WERI-Rb-1 (cell line): ENCODE results near the gene PRSS38.

Experiments used
- DNase-seq: peaks from one replicate; pipeline ENCODE4 v3.0.0-alpha.2; 2020
- H3K27ac ChIP-seq: fragments of 250-450 bp; sonication (Bioruptor Pico); 2 replicates; pipeline ENCODE4 v1.5.1; 2020; ENCODE audit warnings: mild to moderate bottlenecking, moderate library complexity
- H3K27me3 ChIP-seq: fragments of 250-450 bp; sonication (Bioruptor Pico); 2 replicates; pipeline ENCODE4 v1.5.1; 2021; ENCODE audit warnings: mild to moderate bottlenecking, low read depth, moderate library complexity; ENCODE audit not compliant: insufficient read depth, severe bottlenecking
- H3K36me3 ChIP-seq: fragments of 250-450 bp; sonication (Bioruptor Pico); 2 replicates; pipeline ENCODE4 v1.5.1; 2020; ENCODE audit warnings: mild to moderate bottlenecking, moderate library complexity
- H3K4me3 ChIP-seq: 2 replicates; pipeline ENCODE4 v1.5.1; 2011; ENCODE audit warnings: low read depth, mild to moderate bottlenecking, control low read depth, low read length
- H3K9me3 ChIP-seq: fragments of 250-450 bp; sonication (Bioruptor Pico); 2 replicates; pipeline ENCODE4 v1.5.1; 2021; ENCODE audit warnings: mild to moderate bottlenecking, moderate library complexity; ENCODE audit not compliant: severe bottlenecking
- TF ChIP-seq, protein P1 (sequence below): IDR thresholded peaks from 2 replicates; pipeline ENCODE4 v1.5.1; 2011; ENCODE audit warnings: low read depth, mild to moderate bottlenecking, control low read depth, inconsistent platforms, low read length

The PRSS38 gene

DNA sequence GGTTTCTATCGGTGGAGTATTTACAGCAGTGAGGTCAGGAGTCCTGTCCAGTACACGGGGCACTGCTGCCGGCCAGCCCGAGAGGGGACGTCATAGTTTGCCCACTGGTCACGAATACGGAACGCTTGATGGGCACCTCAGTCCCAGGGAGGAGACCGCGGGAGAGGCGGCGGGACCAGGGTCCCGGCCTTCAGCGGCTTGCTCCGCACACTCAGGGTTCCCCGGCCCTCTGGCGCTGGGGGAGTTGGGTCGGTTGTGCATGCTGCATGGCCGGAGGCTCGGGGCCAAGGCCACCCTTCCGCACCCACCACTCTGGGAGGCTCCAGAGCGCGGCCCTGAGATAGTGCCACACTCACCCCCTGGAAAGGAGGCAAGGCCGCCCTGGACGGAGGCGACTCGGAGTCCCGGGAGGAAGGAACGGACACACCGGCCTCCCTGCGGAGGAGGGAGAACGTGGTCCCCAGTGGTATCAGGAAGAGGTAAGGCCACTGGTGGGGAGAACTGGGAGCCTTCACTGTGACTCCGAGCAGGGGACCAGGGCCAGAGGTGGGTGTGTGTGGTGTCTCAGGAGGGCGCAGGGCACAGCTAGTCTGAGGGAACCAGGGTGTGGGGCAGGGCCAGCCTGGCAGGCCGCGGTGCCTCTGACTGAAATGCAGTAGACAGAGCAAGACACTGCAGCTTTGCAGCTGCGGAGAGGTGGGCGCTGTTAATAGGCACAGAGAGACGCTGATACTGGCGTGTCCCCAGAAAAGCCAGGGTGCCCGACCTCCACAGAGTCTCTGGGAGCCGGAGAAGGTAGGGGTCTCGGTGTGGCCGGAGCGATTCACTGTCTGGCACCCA is 28.6 kb upstream of the PRSS38 start:
- no peaks in the 10 kb centered on the region for H3K9me3 ChIP-seq

DNA sequence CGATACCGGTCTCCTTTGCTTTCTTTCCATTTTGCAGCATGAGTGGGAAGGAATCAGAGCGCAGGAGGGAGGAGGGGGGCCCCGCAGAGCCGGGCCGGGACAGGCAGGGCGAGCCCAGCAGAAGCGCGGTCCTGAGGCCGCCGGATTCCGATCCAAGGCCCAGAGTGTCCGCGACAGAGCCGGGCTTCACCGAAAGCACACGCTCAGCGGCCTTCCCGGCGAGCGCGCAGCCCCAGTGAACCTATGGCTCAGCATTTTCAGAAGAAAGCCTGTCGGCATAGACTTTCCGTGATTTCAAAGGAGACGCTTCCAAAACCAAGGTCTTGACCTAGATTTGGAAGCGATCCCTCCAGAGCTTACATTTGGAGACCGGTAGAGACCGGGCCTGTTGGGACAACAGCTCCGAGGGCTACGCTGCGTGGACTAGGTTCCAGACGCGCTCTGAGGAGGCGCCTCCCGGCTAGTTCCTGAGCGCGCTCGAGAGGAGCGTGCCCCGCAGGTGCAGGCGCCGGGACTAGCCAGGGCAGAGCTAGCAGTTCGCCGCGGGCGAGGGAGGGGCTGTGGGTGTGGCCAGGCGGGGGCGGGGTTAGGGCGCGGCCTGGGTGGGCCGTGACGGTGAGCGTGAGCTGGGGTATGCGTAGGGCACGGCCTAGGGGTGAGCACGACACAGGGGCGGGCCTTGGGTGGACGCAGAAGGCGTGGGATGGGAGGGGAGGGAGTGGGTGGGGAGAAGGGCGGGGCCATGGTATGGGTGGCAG is 27.8 kb upstream of the PRSS38 start:
- Histone ChIP-seq H3K27me3 (no peaks in the 10 kb centered on the region), H3K9me3 (no peaks in the 10 kb centered on the region), H3K27ac (peak overlapping the region; percentile 50; the same call in 1 of the 2 replicates), H3K4me3 (peak overlapping the region; percentile 62), H3K36me3 (no peaks in the 10 kb centered on the region)
- peak; percentile 92 for DNase-seq
- TF ChIP-seq, protein P1, sequence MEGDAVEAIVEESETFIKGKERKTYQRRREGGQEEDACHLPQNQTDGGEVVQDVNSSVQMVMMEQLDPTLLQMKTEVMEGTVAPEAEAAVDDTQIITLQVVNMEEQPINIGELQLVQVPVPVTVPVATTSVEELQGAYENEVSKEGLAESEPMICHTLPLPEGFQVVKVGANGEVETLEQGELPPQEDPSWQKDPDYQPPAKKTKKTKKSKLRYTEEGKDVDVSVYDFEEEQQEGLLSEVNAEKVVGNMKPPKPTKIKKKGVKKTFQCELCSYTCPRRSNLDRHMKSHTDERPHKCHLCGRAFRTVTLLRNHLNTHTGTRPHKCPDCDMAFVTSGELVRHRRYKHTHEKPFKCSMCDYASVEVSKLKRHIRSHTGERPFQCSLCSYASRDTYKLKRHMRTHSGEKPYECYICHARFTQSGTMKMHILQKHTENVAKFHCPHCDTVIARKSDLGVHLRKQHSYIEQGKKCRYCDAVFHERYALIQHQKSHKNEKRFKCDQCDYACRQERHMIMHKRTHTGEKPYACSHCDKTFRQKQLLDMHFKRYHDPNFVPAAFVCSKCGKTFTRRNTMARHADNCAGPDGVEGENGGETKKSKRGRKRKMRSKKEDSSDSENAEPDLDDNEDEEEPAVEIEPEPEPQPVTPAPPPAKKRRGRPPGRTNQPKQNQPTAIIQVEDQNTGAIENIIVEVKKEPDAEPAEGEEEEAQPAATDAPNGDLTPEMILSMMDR = no peak

More for the DNA sequence above, 28.6 kb upstream of the PRSS38 start:
- Histone ChIP-seq H3K4me3 (peak overlapping the region; percentile 62), H3K36me3 (no peaks in the 10 kb centered on the region), H3K27me3 (no peaks in the 10 kb centered on the region), H3K27ac (no peak overlapping the region)
- TF ChIP-seq, protein P1 = no peak
- DNase-seq = no peak

DNA sequence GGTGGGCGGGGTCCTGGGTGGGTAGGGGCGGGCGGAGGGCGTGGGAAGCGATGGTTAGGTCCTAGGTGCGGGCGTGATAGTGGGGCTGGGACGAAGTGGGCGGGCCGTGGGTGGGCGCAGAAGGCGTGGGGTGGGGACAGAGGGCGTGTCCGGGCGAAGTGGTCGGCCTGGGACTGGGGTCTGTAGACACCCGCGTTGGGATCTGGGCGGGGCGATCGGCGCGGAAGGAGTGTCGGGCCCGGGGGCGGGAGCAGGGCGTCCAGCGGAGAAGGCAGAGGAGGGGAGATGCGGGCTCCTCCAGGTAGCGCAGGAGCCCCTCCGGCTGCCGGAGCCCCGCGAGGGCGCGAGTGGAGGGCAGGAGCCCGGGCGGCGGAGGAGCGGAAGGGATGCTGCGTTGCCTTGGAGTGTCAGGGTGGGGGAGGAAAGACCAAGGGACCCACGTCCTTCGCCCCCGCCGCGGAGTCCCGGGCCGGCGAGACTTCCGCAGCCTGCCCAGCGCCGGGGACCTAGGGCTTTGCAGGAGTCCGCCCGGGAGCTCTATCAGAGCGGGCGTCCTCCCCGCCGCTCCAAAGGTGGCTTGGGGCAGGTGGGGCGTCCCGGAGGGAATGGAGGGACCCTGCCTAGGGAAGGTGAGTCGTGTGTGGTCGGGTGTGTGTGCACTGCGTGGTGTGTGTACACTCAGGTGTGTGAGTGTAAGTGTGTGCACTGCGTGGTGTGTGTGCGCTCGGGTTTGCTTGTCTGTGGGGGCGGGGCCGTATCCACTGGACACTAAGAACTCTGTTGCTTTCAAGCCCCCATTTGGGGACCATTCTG is 27.0 kb upstream of the PRSS38 start:
- TF ChIP-seq, protein P1 = no peak
- DNase-seq = peak; percentile 77
- Histone ChIP-seq H3K27ac (no peak overlapping the region), H3K4me3 (peak overlapping the region; percentile 51), H3K9me3 (no peaks in the 10 kb centered on the region), H3K27me3 (no peaks in the 10 kb centered on the region), H3K36me3 (no peaks in the 10 kb centered on the region)

DNA sequence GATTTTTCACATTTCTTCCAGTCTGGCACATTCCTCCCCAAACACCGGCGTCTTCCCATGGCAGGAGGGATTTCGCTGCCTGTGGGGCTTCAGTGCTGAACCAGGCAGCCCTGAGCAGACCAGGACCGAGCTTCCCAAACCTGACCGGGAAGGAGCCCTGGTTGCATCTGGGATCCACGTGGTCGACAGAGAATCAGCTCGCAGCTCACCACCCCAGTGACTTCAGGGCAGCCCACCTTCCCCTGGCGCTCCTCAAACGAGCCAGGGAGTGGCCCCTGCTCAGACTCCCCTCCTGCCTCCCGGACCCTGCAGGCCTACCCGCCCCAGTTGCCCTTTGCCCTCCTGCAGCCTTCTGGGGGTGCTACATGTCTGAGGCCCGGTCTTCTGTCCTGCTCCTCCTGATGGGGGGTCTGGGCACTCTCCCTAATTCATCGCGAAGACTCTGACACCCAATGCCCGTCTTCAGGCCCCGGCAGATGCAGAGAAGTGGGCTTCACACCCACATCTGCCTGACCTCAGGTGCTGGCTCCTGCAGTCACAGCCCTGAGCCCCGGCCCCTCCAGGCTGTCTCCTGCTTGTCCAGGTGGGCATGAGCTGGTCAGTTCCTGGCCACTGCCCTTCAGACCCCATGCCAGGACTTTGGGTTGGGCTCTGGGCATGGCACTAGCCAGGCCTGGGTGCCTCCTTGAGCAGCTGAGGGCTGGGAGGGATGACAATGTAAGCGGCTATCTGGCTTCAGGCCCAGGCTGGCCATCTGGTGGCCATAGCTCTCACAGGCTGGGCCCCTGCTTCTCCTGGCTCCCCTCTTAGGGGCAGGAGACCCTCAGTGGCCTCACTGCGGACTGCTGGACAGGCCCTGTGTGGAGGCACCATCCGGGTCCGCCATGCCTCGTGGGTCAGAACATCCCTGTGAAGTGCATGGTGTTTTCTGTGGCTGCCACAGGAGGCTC is 26.1 kb upstream of the PRSS38 start:
- TF ChIP-seq, protein P1 = 0 out of 2 replicates have a peak, but pooled peaks have one; percentile 13
- Histone ChIP-seq H3K27me3 (no peaks in the 10 kb centered on the region), H3K36me3 (no peaks in the 10 kb centered on the region), H3K27ac (no peak overlapping the region), H3K4me3 (no peak overlapping the region), H3K9me3 (no peaks in the 10 kb centered on the region)
- no peak for DNase-seq

DNA sequence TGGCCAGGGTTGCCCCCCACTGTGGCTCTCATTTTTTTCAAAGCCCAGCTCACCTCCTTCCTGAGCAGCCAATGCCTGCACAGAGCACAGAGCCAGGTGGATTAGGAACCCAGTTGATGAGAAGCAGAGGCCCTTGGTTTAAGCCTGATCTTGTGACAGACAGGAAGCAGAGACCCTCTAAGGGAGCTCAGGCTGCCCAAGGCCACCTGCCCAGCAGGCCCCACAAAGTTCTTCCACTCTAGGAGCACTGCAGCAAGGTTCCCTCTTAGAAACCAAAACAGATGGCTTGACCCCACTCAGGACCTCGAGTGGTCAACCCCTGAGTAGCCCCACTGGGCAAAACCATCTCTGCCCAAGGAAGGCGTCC is 25.5 kb upstream of the PRSS38 start:
- H3K9me3 ChIP-seq = no peaks in the 10 kb centered on the region
- no peak overlapping the region for H3K4me3 ChIP-seq
- H3K36me3 ChIP-seq = no peaks in the 10 kb centered on the region
- no peak for DNase-seq
- no peak overlapping the region for H3K27ac ChIP-seq
- no peaks in the 10 kb centered on the region for H3K27me3 ChIP-seq
- TF ChIP-seq, protein P1 = no peak
